ENCODE measurements around the gene GAA.

Gene GAA

GRCh38 chr17:80100035-80100323, 1.4 kb upstream of the GAA start:
- no peak for DNase-seq

GRCh38 chr17:80101946-80102663, 724 bp downstream of the GAA start:
- peak; percentile 41 for DNase-seq
- in situ Hi-C loops (cut with HindIII; ENCODE audit: low pct_ligation_motif_present, low pct_unique_long_range_greater_than_20kb, low sequenced_read_pairs) = no loop called here

More at GRCh38 chr17:80100035-80100323, 1.4 kb upstream of the GAA start:
- in situ Hi-C loops (cut with HindIII; ENCODE audit: low pct_ligation_motif_present, low pct_unique_long_range_greater_than_20kb, low sequenced_read_pairs) = no loop called here

- in situ Hi-C loops (cut with HindIII; ENCODE audit: low pct_ligation_motif_present, low pct_unique_long_range_greater_than_20kb, low sequenced_read_pairs) = no loop called here
- DNase-seq = no peak
These were observed 1.5 kb downstream of the GAA start for GRCh38 chr17:80102664-80103448.

- in situ Hi-C loops (cut with HindIII; ENCODE audit: low pct_ligation_motif_present, low pct_unique_long_range_greater_than_20kb, low sequenced_read_pairs) = no loop called here
- DNase-seq = no peak
These were observed 2.2 kb downstream of the GAA start for GRCh38 chr17:80103449-80104085.

- no peak for DNase-seq
- in situ Hi-C loops (cut with HindIII; ENCODE audit: low pct_ligation_motif_present, low pct_unique_long_range_greater_than_20kb, low sequenced_read_pairs) = no loop called here
These were observed 3.1 kb downstream of the GAA start for GRCh38 chr17:80104321-80104955.

- DNase-seq = no peak
- in situ Hi-C loops (cut with HindIII; ENCODE audit: low pct_ligation_motif_present, low pct_unique_long_range_greater_than_20kb, low sequenced_read_pairs) = no loop called here
These were observed 3.6 kb downstream of the GAA start for GRCh38 chr17:80104956-80105375.

GRCh38 chr17:80105762-80106161, 4.4 kb downstream of the GAA start:
- no peak for DNase-seq
- in situ Hi-C loops (cut with HindIII; ENCODE audit: low pct_ligation_motif_present, low pct_unique_long_range_greater_than_20kb, low sequenced_read_pairs) = no loop called here

- in situ Hi-C loops (cut with HindIII; ENCODE audit: low pct_ligation_motif_present, low pct_unique_long_range_greater_than_20kb, low sequenced_read_pairs) = no loop called here
- DNase-seq = no peak
These were observed 4.8 kb downstream of the GAA start for GRCh38 chr17:80106176-80106575.

- DNase-seq = no peak
- in situ Hi-C loops (cut with HindIII; ENCODE audit: low pct_ligation_motif_present, low pct_unique_long_range_greater_than_20kb, low sequenced_read_pairs) = no loop called here
These were observed 5.4 kb downstream of the GAA start for GRCh38 chr17:80106751-80107150.

GRCh38 chr17:80107231-80108021, 6.0 kb downstream of the GAA start:
- in situ Hi-C loops (cut with HindIII; ENCODE audit: low pct_ligation_motif_present, low pct_unique_long_range_greater_than_20kb, low sequenced_read_pairs) = no loop called here
- DNase-seq = no peak

- in situ Hi-C loops (cut with HindIII; ENCODE audit: low pct_ligation_motif_present, low pct_unique_long_range_greater_than_20kb, low sequenced_read_pairs) = no loop called here
- DNase-seq = no peak
These were observed 6.9 kb downstream of the GAA start for GRCh38 chr17:80108036-80108971.

- in situ Hi-C loops (cut with HindIII; ENCODE audit: low pct_ligation_motif_present, low pct_unique_long_range_greater_than_20kb, low sequenced_read_pairs) = no loop called here
- DNase-seq = no peak
These were observed 7.8 kb downstream of the GAA start for GRCh38 chr17:80109066-80109660.

- no peak for DNase-seq
- in situ Hi-C loops (cut with HindIII; ENCODE audit: low pct_ligation_motif_present, low pct_unique_long_range_greater_than_20kb, low sequenced_read_pairs) = no loop called here
These were observed 8.5 kb downstream of the GAA start for GRCh38 chr17:80109713-80110446.

- in situ Hi-C loops (cut with HindIII; ENCODE audit: low pct_ligation_motif_present, low pct_unique_long_range_greater_than_20kb, low sequenced_read_pairs) = no loop called here
- DNase-seq = no peak
These were observed 9.0 kb downstream of the GAA start for GRCh38 chr17:80110447-80110812.

- in situ Hi-C loops (cut with HindIII; ENCODE audit: low pct_ligation_motif_present, low pct_unique_long_range_greater_than_20kb, low sequenced_read_pairs) = no loop called here
These were observed 9.7 kb downstream of the GAA start for GRCh38 chr17:80110927-80111701.

More at GRCh38 chr17:80110927-80111701, 9.7 kb downstream of the GAA start:
- DNase-seq = no peak

Data from ACHN (cell line).